HEK293 (cell line): Measurements from ENCODE around the gene POLR2H.

Experiments used
- ZNF596 ChIP-seq: fragments of 450-650 bp; IDR thresholded peaks from 2 replicates; pipeline ENCODE4 v1.5.0; 2018; ENCODE audit warnings: missing biosample characterization, mild to moderate bottlenecking, missing genetic modification characterization, moderate library complexity
- ZNF639 ChIP-seq: fragments of 450-650 bp; formaldehyde crosslinking; IDR thresholded peaks from 2 replicates; pipeline ENCODE4 v1.5.1; 2016; ENCODE audit warnings: missing biosample characterization, missing genetic modification characterization

- no peak for TF ChIP-seq ZNF639
- no peak for TF ChIP-seq ZNF596 (tag by site-specific recombination)
Measured at GRCh38 chr3:184386047-184386806, 24.7 kb downstream of the POLR2H start.
